Measurements from ENCODE around the gene LMF2.

Gene LMF2

GRCh38 chr22:50525104-50525857 lies 17.8 kb upstream of the LMF2 start, which contains the start of gene SCO2 (continued):
- TF ChIP-seq ZNF48 (tag by site-specific recombination; IDR thresholded peaks at IDR 0.05) (no peak), ZNF529 (tag by site-specific recombination; IDR thresholded peaks at IDR 0.05; ENCODE audit: insufficient replicate concordance) (no peak), PRDM6 (tag by site-specific recombination; IDR thresholded peaks at IDR 0.05) (no peak), ZNF660 (tag by site-specific recombination; IDR thresholded peaks at IDR 0.05) (peak; percentile 39; the same call in 1 of the 2 replicates), ZXDB (tag by site-specific recombination; IDR thresholded peaks at IDR 0.05) (peak; percentile 92), ZSCAN18 (tag by site-specific recombination; IDR thresholded peaks at IDR 0.05) (no peak), ZNF23 (tag by site-specific recombination; IDR thresholded peaks at IDR 0.05; ENCODE audit: borderline replicate concordance) (no peak), ZNF791 (tag by site-specific recombination; IDR thresholded peaks at IDR 0.05) (no peak), ZNF473 (tag by site-specific recombination; IDR thresholded peaks at IDR 0.05) (no peak), ZSCAN30 (tag by site-specific recombination; IDR thresholded peaks at IDR 0.05) (peak; percentile 58), BCL11B (tag by site-specific recombination; IDR thresholded peaks at IDR 0.05; ENCODE audit: low read depth) (peak; percentile 88), YY1 (tag by site-specific recombination; IDR thresholded peaks at IDR 0.05) (no peak), KLF7 (tag by site-specific recombination; IDR thresholded peaks at IDR 0.05; ENCODE audit: borderline replicate concordance) (peak; percentile 47; the same call in 1 of the 2 replicates), ZNF350 (tag by site-specific recombination; IDR thresholded peaks at IDR 0.05) (no peak), HOXD13 (CRISPR knock-in tag; IDR thresholded peaks at IDR 0.05; ENCODE audit: borderline replicate concordance) (0 out of 2 replicates have a peak, but pooled peaks have one; percentile 19), ZNF18 (tag by site-specific recombination; IDR thresholded peaks at IDR 0.05) (no peak), ZNF133 (tag by site-specific recombination; IDR thresholded peaks at IDR 0.05) (no peak), ZNF248 (tag by site-specific recombination; IDR thresholded peaks at IDR 0.05) (no peak), ZIC2 (tag by site-specific recombination; IDR thresholded peaks at IDR 0.05) (peak; percentile 93), ZNF114 (tag by site-specific recombination; IDR thresholded peaks at IDR 0.05) (no peak), ZNF777 (tag by site-specific recombination; IDR thresholded peaks at IDR 0.05; ENCODE audit: borderline replicate concordance) (no peak), SP2 (tag by site-specific recombination; IDR thresholded peaks at IDR 0.05) (peak; percentile 81), ZNF426 (tag by site-specific recombination; IDR thresholded peaks at IDR 0.05) (no peak), ZNF24 (tag by site-specific recombination; IDR thresholded peaks at IDR 0.05) (no peak), MEIS1 (CRISPR knock-in tag; IDR thresholded peaks at IDR 0.05; ENCODE audit: borderline replicate concordance) (no peak), ZNF837 (tag by site-specific recombination; IDR thresholded peaks at IDR 0.05) (peak; percentile 99), ZNF449 (tag by site-specific recombination; IDR thresholded peaks at IDR 0.05) (peak; percentile 35; the same call in 1 of the 2 replicates), ZNF416 (tag by site-specific recombination; IDR thresholded peaks at IDR 0.05) (no peak)
- TF ChIP-seq, protein P1, sequence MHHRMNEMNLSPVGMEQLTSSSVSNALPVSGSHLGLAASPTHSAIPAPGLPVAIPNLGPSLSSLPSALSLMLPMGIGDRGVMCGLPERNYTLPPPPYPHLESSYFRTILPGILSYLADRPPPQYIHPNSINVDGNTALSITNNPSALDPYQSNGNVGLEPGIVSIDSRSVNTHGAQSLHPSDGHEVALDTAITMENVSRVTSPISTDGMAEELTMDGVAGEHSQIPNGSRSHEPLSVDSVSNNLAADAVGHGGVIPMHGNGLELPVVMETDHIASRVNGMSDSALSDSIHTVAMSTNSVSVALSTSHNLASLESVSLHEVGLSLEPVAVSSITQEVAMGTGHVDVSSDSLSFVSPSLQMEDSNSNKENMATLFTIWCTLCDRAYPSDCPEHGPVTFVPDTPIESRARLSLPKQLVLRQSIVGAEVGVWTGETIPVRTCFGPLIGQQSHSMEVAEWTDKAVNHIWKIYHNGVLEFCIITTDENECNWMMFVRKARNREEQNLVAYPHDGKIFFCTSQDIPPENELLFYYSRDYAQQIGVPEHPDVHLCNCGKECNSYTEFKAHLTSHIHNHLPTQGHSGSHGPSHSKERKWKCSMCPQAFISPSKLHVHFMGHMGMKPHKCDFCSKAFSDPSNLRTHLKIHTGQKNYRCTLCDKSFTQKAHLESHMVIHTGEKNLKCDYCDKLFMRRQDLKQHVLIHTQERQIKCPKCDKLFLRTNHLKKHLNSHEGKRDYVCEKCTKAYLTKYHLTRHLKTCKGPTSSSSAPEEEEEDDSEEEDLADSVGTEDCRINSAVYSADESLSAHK (tag by site-specific recombination; IDR thresholded peaks at IDR 0.05): no peak
- TF ChIP-seq, protein P2, sequence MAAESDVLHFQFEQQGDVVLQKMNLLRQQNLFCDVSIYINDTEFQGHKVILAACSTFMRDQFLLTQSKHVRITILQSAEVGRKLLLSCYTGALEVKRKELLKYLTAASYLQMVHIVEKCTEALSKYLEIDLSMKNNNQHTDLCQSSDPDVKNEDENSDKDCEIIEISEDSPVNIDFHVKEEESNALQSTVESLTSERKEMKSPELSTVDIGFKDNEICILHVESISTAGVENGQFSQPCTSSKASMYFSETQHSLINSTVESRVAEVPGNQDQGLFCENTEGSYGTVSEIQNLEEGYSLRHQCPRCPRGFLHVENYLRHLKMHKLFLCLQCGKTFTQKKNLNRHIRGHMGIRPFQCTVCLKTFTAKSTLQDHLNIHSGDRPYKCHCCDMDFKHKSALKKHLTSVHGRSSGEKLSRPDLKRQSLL (tag by site-specific recombination; IDR thresholded peaks at IDR 0.05): no peak; the same call in 1 of the 2 replicates
